Osteocyte (in vitro differentiated cells): ENCODE results near the gene KCNS1. TPM values are rescaled to one million over a fixed set of nuclear protein-coding genes. Genes with fewer than 3 reads are reported as not detected.
A peak's percentile ranks its signal among the peaks of the same experiment; 100 is the strongest.

ENCODE experiments used
- DNase-seq: peaks from one replicate; pipeline ENCODE4 v3.0.0; 2021; ENCODE audit warnings: mixed read lengths; ENCODE audit not compliant: unreplicated experiment; ENCODE audit errors: extremely low spot score
- H3K27ac Mint-ChIP-seq: one replicate; pipeline ENCODE4 v1.8.0; 2021; ENCODE audit warnings: mild to moderate bottlenecking, mixed read lengths; ENCODE audit not compliant: unreplicated experiment
- H3K27me3 Mint-ChIP-seq: one replicate; pipeline ENCODE4 v1.8.0; 2021; ENCODE audit warnings: mixed read lengths; ENCODE audit not compliant: unreplicated experiment
- H3K36me3 Mint-ChIP-seq: one replicate; pipeline ENCODE4 v1.8.0; 2021; ENCODE audit warnings: mixed read lengths; ENCODE audit not compliant: unreplicated experiment
- H3K4me1 Mint-ChIP-seq: one replicate; pipeline ENCODE4 v1.8.0; 2021; ENCODE audit warnings: mixed read lengths; ENCODE audit not compliant: unreplicated experiment
- H3K4me3 Mint-ChIP-seq: one replicate; pipeline ENCODE4 v1.8.0; 2021; ENCODE audit warnings: mild to moderate bottlenecking, moderate library complexity, mixed read lengths; ENCODE audit not compliant: unreplicated experiment
- H3K9me3 Mint-ChIP-seq: one replicate; pipeline ENCODE4 v1.8.0; 2021; ENCODE audit warnings: mixed read lengths; ENCODE audit not compliant: unreplicated experiment
- total RNA-seq: library from RNA; stranded (reverse); gene quantifications from 2 replicates; pipeline ENCODE4 v1.2.1, GENCODE V29; 2021
- TF ChIP-seq, protein P1 (sequence below): fragments of 200-600 bp; sonication (generic); IDR thresholded peaks from 2 replicates; pipeline ENCODE4 v1.5.0; 2021; ENCODE audit warnings: antibody characterized with exemption, mild to moderate bottlenecking, moderate library complexity

KCNS1 gene
- total RNA-seq, 1 donor from 2014 or later: 0.30 TPM

DNA sequence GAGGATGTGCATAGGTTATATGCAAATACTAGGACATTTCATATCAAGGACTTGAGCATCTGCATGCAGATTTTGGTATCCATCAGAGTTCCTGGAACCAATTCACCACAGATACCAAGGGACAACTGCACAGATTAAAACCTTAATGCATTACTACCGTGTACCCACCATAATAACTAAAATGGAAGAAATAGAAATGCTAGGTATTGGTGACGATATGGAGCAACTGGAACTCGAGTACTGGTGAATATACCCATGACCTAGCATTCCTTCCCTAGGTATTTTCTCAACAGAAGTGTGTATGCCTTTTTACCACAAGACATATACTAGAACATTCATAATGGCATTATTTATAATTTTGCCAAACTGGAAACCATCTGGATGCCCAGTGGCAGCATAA lies 18.5 kb downstream of the KCNS1 start:
- Mint-ChIP-seq H3K27me3 (no peaks in the 10 kb centered on the region), H3K36me3 (peaks cover 12% of the 10 kb centered on the region), H3K27ac (no peak overlapping the region), H3K4me1 (peaks cover 5% of the 10 kb centered on the region), H3K9me3 (peaks cover 5% of the 10 kb centered on the region), H3K4me3 (no peak overlapping the region)
- no peak for DNase-seq
- TF ChIP-seq, protein P1, sequence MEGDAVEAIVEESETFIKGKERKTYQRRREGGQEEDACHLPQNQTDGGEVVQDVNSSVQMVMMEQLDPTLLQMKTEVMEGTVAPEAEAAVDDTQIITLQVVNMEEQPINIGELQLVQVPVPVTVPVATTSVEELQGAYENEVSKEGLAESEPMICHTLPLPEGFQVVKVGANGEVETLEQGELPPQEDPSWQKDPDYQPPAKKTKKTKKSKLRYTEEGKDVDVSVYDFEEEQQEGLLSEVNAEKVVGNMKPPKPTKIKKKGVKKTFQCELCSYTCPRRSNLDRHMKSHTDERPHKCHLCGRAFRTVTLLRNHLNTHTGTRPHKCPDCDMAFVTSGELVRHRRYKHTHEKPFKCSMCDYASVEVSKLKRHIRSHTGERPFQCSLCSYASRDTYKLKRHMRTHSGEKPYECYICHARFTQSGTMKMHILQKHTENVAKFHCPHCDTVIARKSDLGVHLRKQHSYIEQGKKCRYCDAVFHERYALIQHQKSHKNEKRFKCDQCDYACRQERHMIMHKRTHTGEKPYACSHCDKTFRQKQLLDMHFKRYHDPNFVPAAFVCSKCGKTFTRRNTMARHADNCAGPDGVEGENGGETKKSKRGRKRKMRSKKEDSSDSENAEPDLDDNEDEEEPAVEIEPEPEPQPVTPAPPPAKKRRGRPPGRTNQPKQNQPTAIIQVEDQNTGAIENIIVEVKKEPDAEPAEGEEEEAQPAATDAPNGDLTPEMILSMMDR: no peak

DNA sequence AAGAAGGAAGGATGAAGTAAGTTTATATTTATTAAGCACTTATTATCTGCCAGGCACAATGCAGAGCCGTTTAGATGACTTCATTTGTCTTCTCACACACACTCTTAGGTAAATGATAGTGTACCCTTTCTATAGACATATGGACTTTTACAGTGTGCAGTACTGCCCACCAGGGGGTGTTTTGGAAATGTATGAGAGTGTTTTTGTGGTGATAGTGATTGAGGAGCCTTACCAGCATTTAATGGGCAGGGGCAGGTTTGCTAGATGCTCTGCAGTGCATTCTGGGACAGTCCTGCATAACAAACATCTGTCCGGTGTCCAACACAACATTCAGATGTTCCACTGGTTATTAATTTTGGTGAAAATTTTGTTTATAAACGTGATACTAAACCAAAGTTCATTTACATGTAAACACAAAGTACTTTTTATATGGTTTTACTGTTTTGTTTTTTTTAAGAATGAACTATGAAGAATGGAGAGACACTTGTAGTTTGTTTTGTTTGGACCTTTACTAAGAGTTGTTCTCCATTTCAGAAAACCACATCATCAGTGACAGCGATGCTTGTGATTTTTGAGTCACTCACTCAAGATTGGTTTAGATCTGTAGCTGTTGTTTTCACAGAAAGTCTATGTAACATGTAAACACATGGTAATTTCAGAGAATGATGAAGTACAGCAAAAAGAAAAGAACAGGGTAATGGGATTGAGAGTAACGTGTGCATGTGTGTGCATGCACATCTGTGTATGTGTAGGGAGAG lies 19.9 kb downstream of the KCNS1 start:
- H3K4me1 Mint-ChIP-seq: no peaks in the 10 kb centered on the region
- no peaks in the 10 kb centered on the region for H3K9me3 Mint-ChIP-seq
- no peak overlapping the region for H3K4me3 Mint-ChIP-seq
- no peaks in the 10 kb centered on the region for H3K27me3 Mint-ChIP-seq
- DNase-seq: no peak
- TF ChIP-seq, protein P1: peak; percentile 54
- peaks cover 22% of the 10 kb centered on the region for H3K36me3 Mint-ChIP-seq
- no peak overlapping the region for H3K27ac Mint-ChIP-seq

DNA sequence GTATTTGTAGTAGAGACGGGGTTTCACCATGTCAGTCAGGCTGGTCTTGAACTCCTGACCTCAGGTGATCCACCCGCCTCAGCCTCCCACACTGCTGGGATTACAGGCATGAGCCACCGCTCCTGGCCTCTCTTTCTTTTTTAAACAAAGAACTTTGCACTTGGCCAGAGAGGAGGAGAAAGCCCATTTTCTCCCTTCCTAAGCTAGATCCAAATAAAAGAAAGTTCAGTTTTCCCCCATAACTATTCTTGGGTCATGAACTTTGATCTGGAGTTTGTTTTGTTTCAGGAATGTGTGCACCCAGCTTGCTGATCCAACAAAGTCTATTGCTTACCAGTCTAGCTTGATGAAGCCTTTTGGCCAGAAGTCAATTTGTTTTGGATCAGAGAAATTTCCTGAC lies 23.4 kb downstream of the KCNS1 start:
- peaks cover 2% of the 10 kb centered on the region for H3K4me1 Mint-ChIP-seq
- H3K4me3 Mint-ChIP-seq: no peak overlapping the region
- no peak for DNase-seq
- TF ChIP-seq, protein P1: no peak
- no peak overlapping the region for H3K27ac Mint-ChIP-seq
- H3K9me3 Mint-ChIP-seq: no peaks in the 10 kb centered on the region
- H3K36me3 Mint-ChIP-seq: peaks cover 29% of the 10 kb centered on the region
- H3K27me3 Mint-ChIP-seq: no peaks in the 10 kb centered on the region

DNA sequence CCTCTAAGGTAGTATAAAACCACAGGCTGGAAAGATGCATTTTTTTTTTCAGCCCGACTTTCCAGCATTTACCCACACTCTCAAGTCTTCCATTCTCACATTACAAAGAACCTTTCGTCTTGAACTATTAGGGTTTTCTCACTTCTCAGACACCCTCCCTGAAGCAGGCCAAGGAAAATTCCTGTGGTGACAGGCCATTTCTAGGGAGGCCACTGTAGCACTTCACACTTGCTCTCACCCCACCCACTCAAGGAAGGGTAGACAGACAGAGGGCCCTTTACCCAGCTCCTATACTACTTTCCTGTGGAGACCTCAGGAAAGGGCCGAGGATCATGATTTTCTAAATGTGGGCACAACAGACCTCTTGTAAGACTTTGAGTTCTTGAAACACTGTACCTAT lies 27.7 kb downstream of the KCNS1 start:
- Mint-ChIP-seq H3K4me1 (peaks cover 6% of the 10 kb centered on the region), H3K36me3 (peaks cover 26% of the 10 kb centered on the region), H3K27me3 (no peaks in the 10 kb centered on the region)

DNA sequence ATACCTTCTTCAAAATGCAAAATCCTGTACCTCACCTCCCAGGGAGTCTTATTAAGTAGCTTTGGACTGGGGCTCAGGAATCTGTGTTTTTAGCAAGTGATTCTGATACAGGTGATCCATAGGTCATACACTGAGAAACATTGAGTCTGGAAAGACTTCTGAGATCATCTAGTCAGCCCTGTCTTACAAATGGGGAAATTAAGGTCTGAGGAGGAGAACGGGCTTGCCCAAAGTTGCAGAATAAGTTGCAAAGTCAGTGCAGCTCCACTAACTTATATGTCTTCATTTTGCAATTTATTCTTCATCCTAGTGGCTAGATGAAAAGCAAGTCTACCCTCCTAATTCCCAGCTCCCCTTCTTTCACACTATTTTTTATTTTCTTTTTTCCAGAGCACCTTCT lies 28.9 kb downstream of the KCNS1 start:
- TF ChIP-seq, protein P1: no peak
- no peak overlapping the region for H3K27ac Mint-ChIP-seq
- H3K27me3 Mint-ChIP-seq: no peaks in the 10 kb centered on the region
- no peaks in the 10 kb centered on the region for H3K9me3 Mint-ChIP-seq
- peaks cover 6% of the 10 kb centered on the region for H3K4me1 Mint-ChIP-seq
- H3K4me3 Mint-ChIP-seq: no peak overlapping the region
- DNase-seq: peak; percentile 32
- H3K36me3 Mint-ChIP-seq: peaks cover 24% of the 10 kb centered on the region

More for the DNA sequence above, 27.7 kb downstream of the KCNS1 start:
- Mint-ChIP-seq H3K27ac (no peak overlapping the region), H3K9me3 (no peaks in the 10 kb centered on the region), H3K4me3 (no peak overlapping the region)
- no peak for DNase-seq
- TF ChIP-seq, protein P1: no peak
